ENCODE measurements around the gene CHD6.

CHD6 gene

DNA sequence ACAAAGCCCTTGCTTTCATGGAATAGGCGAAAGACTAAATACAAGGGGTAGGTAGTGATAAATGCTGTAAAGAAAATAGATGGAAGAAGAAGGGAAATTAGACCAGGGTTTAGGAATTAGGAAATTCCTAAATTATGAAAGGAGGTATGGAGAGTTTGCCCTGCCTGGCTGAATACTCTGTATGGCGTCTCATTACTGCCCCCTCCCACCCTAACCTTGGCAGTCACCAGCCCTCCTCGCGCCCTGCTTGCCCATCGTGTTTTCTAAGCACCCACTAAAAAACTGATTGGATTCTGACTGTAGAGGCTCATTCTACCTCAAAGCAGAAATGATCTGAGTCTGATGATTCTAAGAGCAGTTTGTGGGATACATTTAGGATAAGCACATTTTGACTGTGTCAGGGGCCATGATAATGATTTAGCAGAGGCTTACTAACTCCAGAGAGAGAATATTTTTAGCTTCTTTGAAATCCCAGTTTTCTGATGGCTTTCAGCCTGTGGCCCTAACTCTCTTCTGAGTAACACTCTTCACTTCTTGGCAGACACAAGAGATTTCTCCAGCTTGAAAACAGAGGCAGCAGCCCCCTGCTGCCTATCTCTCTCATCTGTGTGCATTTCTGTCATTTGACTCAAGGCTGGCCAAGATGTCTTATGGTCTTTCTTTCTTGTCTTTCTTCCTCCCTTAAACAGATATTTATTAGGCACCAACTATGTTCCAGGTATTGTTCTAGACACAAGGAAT lies 1.4 kb upstream of the CHD6 start:
- peak; percentile 27 to 37 for DNase-seq

DNA sequence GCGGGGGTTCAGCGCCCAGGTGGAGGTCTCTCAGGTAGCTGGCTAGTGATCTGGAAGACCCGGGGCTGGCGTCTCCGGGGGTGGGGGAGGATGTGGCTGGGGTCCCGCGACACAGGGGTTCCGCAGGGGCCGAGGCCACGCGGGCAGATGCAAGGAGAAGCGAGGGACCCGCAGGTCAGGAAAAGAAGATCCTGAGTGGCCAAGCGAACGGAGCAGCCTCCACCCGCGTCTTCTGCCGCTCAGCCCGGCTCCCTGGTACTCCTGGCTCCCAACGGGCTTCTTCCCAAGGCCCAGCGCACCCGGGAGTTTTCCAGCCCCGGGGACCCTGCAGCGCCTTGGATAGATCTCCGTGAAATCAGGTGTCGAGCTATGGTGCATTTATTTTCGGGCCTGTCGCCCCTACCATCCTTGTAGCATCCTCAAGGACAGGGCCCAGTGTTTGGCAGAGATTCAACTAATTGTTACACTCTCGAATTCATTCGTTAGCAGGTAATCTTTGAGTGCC lies 682 bp upstream of the CHD6 start:
- no peak for DNase-seq

DNA sequence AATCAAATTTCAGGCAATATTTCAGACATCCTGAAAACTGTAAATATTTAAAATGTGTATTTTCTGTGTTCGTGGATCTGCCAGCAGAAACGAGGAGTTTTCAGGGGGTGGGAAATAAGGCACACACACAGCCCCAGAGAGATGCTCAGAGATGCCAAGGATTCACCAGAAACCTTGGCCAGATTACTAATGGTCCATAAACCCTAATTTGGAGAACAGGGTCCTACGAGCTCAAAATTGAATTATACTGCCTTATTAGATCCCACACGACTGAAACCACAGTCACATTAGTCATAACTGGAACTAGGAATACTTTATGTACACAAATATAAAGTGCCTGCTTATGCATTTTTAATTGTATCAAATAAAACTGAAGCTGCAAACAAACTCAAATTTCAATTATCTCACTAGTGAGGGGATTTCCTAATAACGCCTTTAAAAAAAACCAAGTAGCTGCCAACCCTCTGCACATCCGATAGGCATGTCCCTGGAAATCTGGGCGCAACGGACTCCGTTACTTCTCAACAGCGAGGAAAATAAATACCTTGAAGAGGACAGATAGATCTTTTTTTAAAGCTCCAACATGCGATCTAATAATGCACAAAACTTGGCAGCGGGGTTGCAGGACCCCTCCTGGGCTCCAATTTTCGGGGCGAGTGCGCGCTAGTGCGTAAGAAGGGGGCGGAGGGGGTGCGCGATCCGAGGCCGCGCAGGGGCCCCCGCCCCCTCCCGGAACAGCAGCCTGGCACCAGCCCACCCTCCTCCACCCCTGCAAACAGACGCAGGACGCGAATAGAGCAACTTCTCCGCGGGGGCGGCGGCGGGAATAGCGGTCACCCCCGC lies 897 bp downstream of the CHD6 start:
- peak in 1 of 2 experiments; percentile 53 for DNase-seq

DNA sequence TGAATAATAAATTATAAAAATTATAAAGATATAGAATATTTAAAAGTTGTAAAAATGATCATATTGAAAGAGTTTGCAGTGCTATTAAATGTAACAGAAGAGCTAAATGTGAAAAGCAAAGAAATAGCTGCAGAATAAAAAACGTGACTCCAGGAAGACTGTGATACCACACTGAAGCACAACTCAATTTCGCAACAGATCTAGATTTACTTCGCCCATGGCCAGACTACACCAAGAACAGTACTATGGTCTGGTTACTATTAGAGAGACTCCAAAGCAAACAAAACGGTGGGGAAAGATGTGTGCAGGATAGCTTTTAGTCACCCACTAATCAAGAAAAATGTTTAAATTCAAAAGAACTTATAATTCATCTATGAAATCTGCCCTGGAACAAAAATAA lies 1.9 kb downstream of the CHD6 start:
- peak in 1 of 2 experiments; percentile 10 for DNase-seq

DNA sequence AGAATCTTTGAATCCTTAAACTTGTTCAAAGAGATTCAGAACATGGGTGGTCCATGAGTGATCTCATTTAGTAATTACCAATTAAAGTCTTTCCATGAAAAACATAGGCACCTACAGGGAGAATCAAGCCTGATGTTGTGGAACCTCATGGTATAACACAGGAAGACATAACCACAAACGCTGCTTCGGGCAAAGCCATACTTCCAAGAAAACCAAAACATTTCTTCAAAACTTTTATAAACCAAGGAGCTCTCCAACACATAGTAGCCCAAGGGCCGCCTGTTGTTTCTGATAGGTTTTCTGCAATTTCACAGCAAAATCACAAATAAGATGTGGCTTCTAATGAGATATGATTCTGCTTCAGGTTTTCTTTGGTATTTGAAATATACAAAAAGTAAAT lies 2.5 kb downstream of the CHD6 start:
- no peak for DNase-seq

DNA sequence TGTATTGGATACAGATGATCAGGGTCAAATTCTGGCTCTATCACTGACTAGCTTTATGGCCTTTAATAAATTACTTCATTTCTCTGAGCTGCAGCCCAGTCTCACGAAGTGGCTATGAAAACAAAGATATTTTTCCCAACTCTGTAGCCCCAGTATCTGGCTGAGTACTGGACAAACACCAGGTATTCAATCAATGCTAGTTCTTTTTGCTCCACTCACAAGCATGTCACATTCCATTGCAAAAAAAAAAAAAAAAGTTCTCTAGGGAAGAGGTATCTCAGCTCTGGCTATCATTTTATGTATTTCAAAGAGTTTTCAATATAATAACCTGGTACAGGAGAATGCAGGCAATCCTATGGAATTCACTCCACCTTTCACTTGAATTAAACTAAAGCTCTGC lies 3.1 kb downstream of the CHD6 start:
- DNase-seq: no peak

DNA sequence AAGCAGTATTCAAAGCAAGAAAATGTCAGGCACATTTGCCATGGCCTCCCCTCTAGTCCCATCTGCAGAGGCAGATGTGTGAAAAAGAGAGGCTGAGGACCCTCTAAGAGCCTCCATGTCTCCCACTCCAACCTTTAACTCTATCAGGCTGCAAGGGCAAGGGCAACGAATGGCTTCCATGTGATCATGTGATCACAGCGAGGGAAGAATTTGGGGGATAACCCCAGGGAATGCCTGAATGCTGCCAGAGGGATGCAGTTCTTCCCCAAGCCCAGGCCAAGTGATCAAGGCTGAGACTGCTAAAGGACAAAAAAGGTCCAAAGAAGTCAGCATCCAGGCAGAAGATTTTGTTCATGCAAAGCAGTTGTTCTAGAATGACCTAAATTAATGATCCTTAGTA lies 4.9 kb downstream of the CHD6 start:
- DNase-seq: no peak

DNA sequence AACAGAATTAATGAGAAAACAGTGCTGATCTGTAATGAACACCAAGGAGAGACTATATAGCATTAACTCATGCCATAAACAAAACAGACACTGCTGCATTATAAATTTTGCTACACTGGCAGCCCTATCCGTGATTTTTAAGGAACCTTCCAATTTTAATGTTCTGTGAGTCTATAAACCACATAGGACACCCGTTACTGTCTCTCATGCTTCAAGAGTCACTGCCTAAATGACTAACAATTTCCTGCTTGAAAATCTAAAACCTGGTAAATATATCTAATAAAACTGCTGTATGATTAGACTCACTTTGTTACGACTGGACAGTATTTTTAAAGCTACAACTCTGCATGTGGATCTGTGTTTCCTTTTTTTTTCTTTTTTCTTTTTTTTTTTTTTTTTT lies 8.7 kb downstream of the CHD6 start:
- DNase-seq: no peak

DNA sequence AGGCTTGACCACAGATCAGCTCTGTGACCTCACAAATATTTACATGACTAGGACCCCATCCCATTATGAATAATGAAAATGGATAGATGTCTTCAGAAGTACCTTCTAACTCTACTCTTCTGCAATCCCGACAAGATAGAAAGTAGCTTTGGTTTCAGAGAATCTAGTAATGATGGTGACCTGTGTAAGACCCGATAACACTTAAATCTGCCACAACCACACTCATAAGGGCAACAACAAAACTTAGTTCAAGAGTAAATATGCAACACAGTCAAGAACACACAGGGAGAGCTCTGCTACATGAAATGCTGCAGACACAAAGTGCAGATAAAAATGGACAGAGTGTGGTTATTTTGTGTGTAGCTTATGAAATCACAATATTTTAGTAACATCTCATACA lies 9.6 kb downstream of the CHD6 start:
- DNase-seq: no peak

DNA sequence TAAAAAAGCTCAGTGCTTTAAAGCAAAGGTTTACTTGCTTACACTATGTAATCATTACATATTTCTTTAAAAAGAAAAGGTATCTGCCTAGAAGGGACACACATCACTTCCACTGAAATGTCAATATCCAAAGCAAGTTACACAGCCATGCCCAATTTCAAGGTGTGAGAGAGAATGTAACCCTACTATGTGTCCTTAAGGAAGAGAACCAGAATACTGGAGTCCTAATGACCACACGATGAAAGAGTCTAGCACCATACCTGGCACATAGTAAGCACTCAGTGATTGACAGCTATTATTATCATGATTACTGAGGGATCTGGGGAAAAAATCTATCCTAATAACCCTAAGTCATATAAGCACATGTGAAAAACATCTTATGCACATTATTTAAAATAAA lies 10.4 kb downstream of the CHD6 start:
- DNase-seq: no peak

DNA sequence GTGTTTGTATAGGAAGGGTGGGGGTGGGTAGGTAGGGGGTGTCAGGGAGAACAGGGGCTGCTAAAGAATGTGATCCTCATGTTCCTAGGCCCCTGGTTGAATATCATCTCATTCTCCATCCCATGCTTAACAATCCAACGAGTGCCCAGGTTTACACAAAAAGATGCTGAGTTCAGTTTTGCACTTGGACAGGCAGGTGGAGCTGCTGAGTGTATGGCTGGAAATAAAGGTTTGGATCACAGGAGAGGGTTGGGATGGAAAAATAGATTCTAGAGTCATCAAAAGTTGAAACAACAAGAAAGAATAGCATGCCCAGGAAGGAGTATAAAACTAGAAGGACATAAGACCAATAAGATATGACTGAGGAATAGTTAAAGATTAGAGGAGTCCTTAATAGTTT lies 14.2 kb downstream of the CHD6 start:
- DNase-seq: no peak

DNA sequence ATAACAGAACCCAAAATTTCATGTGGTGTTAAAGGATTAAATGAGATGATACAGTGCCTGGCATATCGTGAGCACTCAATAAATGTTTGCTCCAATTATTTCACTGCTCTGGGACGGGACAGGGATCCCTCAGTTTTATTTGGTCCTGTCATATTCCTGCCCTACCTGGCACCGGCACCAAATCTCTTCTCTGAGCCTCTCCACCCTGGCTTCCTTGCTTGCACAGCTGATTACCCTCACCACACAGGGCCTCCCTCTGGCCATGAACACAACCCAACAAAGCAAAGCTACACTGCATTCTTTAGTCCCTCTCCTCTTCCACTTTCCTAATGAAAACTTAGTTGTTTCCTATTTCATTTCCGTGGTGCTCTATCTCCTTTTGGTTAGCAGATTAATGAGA lies 16.4 kb downstream of the CHD6 start:
- DNase-seq: no peak

DNA sequence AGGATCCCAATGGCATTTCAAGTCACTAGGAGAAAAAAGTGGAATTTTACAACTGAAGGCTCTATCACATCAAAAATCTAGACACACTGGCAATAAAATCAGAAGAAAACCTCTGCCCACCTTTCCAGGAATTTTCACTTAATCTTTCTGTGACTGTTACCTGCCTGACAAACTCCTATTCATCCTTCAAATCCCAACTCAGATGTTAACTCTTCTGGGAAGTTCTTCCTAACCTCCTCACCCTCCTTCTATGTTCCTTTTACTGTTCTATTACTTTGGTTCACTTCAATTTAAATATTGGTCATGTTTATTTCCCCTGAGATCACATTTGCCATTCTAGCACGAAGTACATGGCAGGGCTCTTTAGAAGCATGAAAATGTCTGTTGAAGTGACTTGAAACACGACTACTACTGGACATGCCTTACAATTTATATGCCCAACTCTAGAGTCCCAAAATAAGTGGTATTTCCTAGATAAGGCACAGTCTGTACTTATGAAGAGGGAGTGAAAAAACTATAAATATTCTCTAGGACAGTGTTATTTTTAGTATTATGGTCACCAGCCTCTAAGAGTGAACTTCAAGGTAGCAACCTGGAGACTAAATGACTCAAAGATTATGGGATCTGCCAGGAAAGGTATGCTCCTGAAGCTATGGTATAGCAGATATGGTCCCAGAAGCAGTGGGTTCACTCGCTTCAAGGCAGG lies 17.1 kb downstream of the CHD6 start:
- no peak for DNase-seq

DNA sequence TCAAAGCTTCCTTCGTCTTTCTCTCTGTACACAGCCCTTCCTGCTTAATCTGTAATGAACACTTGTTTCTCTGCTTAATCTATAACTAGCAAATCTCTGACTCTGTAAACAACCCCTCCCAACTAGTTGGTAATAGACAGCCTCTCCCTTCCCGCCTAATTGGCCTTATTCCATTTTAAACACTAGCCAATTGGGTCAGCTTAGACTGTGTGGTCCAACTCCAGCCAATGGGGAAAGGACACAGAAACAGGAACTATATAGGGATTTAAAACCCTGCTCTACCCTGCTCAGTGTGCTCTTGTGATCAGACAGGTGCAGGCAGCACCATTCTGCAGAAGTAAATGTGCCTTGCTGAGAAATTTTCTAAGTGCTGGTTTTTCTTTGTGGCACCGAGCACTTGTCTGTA lies 18.5 kb downstream of the CHD6 start:
- DNase-seq: no peak

DNA sequence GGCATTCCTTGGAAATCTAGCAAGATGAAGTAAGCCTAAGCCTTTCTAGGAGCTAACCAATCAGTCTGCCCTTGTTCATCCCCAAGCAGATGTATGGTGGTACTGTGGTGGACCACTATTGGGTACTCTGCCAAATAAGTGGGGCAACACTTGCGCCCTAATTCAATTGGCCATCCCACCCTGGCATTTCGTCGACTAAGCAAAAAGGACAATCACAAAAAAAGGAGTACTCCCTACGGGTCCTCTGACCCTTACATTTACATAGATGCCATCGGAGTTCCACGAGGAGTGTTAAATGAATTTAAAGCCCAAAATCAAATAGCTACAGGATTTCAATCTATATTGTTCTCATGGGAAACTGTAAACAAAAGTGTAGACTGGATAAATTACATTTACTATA lies 19.5 kb downstream of the CHD6 start:
- no peak for DNase-seq

DNA sequence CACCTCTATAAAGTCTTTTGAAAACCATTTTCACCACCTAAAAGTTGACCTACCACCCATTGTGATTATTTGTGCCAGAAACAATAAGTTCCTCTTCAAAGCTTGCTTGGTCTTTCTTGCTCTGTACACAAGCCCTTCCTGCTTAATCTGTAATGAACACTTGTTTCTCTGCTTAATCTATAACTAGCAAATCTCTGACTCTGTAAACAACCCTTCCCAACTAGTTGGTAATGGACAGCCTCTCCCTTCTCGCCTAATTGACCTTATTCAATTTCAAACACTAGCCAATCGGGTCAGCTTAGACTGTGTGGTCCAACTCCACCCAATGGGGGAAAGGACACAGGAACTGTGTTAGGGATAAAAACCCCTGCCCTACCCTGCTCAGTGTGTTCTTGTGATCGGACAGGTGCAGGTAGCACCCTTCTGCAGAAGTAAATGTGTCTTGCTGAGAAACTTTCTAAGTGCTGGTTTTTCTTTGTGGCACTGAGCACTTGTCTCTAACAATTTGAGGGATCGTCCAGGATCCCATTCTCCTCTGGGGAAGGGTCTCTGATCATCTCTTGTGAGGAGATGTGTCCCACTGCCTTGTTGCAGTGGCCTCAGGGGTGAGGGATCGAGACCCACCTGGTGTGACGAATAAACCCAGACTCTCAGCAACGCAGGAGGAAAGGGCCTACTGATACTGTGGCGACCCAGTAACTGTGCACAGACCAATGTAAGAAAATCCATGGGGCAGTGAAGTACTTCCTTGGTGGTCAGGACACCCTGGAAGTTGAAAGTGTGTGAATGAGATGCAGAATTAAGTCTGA lies 23.5 kb downstream of the CHD6 start:
- DNase-seq: no peak

DNA sequence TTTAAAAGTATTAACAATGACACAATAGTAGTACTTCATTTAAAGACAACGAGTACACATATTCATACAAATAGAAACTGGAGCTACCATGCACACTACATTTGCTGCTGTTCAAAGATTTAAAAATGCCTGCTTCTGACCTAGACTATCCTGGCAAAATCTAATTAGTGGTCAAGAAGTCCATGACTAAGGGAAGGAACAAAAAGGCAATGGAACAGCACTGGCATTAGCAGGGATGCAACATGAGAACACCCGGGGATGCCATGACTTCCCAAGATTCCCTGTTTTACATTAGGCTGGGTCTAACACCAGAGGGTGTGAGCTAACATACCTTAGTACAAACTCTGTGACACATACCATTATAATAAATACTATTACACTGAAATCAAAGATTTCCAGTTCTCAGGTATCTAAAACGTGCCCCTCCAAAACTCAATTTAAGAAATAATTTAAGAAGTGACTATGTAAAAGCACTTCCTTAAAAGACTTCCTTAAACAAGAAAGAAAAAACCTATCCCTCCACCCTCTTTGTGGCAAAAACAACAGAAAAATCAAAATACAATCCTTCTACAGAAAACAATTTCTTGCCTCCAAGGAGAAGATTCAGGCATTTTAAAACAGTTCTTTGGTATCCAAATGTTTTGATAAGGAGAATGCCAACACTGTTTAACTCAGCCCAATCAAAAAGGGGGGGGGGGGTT lies 25.5 kb downstream of the CHD6 start:
- DNase-seq: no peak

DNA sequence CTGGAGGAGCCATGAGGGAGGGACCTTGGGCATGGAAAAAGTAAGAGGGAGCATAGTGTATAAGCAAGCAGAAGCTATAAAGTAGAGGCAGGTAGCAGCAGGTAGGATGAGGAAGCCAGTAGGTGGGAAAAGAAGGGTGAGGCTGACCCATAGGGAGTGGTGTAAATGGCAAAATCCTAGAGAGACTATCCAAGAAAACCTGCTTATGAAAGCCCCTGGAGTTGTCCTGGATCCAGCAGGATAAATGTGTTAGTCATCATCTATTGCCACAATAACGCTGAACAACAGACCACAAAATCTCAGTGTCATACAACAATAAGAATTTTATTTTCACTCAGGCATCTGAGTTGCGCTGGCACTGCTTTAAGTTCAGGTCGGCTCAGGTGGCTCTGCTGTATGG lies 30.2 kb downstream of the CHD6 start:
- no peak for DNase-seq

DNA sequence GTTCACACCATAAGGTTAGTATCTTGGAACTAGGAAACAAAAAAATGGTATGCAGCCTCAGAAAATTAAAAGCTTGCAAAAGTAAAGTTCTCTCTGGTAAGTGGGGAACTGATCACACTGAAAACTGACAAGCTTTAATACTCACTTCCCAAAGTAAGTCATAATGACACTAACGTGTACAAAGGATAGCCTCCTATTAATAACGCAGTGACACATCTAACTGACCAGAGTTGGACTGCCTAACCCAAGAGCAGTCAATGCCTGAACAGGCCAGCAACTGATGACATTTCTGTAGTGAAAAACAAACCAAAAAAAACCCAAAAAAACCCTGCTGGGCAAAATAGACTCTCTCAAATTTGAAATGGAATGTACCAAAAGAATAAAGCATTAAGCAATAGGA lies 30.7 kb downstream of the CHD6 start:
- DNase-seq: no peak

DNA sequence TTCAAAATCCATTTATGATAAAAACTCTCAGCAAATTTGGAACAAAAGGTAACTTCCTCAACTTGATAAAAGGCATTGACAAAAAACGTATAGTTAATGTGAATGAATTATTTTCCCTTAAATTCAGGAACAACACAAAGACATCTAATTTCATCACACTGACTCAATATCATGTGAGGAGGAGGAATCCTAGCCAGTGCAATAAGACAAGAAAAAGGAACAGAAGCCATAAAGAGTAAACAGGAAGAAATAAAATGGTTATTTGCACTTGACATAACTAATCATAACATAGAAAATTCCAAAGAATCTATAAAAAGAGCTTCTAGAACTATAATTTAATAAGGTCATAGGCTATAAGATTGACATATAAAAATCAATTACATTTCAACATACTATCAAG lies 31.4 kb downstream of the CHD6 start:
- DNase-seq: no peak

DNA sequence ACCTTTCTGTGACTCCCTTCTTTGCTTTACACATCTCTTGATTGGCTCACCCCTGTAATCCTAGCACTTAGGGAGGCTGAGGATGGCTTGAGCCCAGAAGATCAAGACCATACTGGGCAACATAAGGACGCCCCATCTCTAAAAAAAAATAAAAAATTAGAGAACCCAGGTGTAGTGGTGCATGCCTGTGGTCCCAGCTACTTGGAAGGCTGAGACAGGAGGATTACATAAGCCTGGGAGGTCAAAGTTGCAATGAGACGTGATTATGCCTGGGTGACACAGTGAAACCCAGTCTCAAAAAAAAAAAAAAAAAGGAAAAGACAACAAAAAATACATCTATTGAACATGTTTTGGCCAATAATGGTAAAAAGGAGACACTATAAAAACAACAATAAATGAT lies 37.8 kb downstream of the CHD6 start:
- no peak for DNase-seq
